Pancreas (tissue), 10 donors: ENCODE measurements around the gene TBC1D26. TPM values are rescaled to one million over a fixed set of nuclear protein-coding genes. Genes with fewer than 3 reads are reported as not detected.
"Not testable (repeated sequence)": the region's sequence is repeated elsewhere in the genome, so short reads cannot be mapped to it uniquely, and the experiment has no call there.

Experiments used
- ATAC-seq, 4 donors: fragments of 200-7000 bp; cut with Tn5 transposase; one replicate each; pipeline versions ENCODE4 v1.8.0 to v1.9.1; 2020; ENCODE audit warnings: mild to moderate bottlenecking in 4 of 4, moderate library complexity in 4 of 4
- DNase-seq, 6 donors: peaks; one replicate each; pipeline ENCODE4 v3.0.0-alpha.2; 2020
- FAIRE-seq: peaks from 2 replicates; lab custom pipeline; 2012; peaks lifted over from hg19 to GRCh38; lab: Jason Lieb, UNC
- H3K27ac ChIP-seq, 4 donors: fragments of 200-600 bp; sonication (generic); 1 replicate in 3 of 4; 2 replicates in 1 of 4; pipeline versions ENCODE4 v1.5.0 to v1.8.0; 2020
- H3K27me3 ChIP-seq, 4 donors: fragments of 200-600 bp; one replicate each; pipeline ENCODE4 v1.8.0; 2021
- H3K36me3 ChIP-seq, 3 donors: fragments of 200-600 bp; sonication (generic) in 1 of 3; one replicate each; pipeline versions ENCODE4 v1.5.0 to v1.8.0; 2020 to 2021
- H3K4me1 ChIP-seq, 3 donors: fragments of 200-600 bp; one replicate each; pipeline ENCODE4 v1.8.0; 2021
- H3K4me3 ChIP-seq, 4 donors: fragments of 200-600 bp; sonication (generic) in 2 of 4; one replicate each; pipeline versions ENCODE4 v1.5.0 to v1.8.0; 2020 to 2021
- H3K9me3 ChIP-seq, 4 donors: fragments of 200-600 bp; one replicate each; pipeline ENCODE4 v1.8.0; 2021
- WGBS, 2 donors: extraction: QIAGEN DNeasy Blood & Tissue Kit; methylation state at CpG; one replicate each; pipeline ENCODE4 v1.1.7; 2013; 5-methylcytosine and 5-hydroxymethylcytosine counted together
- intact Hi-C, 3 donors: fragments of 100-400 bp; cut with DNase I; formaldehyde crosslinking; loops; one replicate each; pipeline versions ENCODE4 v1.11.1 to v1.14.2; 2022
- polyA plus RNA-seq, 2 donors: library from polyadenylated mRNA; stranded (reverse); fragments of 200-250 nt; gene quantifications; one replicate each; pipeline ENCODE4 v1.2.3, GENCODE V29; 2013
- total RNA-seq, 6 donors: library from RNA; stranded (reverse); fragmentation: NEBNext Ultra II Directional in 4 of 6; extraction: Animal tissue kit (Norgen Biotek cat#: 25700) in 4 of 6; gene quantifications; one replicate each; pipeline versions ENCODE4 v1.2.1 to v1.2.4, GENCODE V29; 2021 to 2023
- TF ChIP-seq, protein P1 (sequence below), 4 donors: fragments of 200-600 bp; sonication (generic) in 3 of 4; IDR thresholded peaks; one replicate each; pipeline versions ENCODE4 v1.5.0 to v1.8.0; 2021; ENCODE audit warnings: antibody characterized with exemption in 4 of 4
- donor health status: healthy with polysubstance abuse.
- donor health status: DM: no; HTN: no; CAD: no; lungs with moderate emphysema.
- donor health status: DM: no; HTN: no; CAD: no.
- donor health status: control.
- donor health status: control.
- donor health status: Bipolar disorder and iron deficiency.
- donor health status: DM: yes; HTN: yes; CAD: no.
- donor health status: DM: no; HTN: no; CAD: no.
- donor health status: DM: no; HTN: no; CAD: no.
- donor health status: DM: yes; HTN: yes; CAD: no.

TBC1D26 gene
- total and polyA plus RNA-seq, 8 donors, result 0.38 TPM; not detected in 7

DNA sequence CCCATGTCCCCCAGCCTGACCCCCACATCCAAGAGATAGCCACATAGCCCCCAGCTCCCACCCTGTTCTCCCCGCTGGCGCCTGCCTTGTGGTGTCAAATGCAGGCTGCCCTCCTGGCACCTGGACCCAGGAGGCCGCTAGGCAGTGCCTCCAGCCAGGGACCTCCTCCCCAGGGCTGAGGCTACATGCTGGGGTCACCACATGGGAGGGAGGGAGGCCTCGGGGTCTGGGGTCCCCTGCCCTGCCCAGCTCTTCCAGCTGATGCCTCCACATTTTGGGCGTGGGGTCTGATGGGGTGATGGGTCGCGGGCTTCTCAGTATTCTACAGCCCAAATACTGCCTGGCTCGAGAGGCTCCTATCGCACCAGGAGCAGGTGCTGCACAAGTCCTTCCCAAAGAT lies 9.5 kb downstream of the TBC1D26 start:
- no peaks in the 10 kb centered on the region for H3K4me1 ChIP-seq
- no peak overlapping the region for H3K4me3 ChIP-seq
- ATAC-seq (no peak), DNase-seq (peak in 1 of 6 donors; percentile 41), FAIRE-seq (no peak)
- TF ChIP-seq, protein P1, sequence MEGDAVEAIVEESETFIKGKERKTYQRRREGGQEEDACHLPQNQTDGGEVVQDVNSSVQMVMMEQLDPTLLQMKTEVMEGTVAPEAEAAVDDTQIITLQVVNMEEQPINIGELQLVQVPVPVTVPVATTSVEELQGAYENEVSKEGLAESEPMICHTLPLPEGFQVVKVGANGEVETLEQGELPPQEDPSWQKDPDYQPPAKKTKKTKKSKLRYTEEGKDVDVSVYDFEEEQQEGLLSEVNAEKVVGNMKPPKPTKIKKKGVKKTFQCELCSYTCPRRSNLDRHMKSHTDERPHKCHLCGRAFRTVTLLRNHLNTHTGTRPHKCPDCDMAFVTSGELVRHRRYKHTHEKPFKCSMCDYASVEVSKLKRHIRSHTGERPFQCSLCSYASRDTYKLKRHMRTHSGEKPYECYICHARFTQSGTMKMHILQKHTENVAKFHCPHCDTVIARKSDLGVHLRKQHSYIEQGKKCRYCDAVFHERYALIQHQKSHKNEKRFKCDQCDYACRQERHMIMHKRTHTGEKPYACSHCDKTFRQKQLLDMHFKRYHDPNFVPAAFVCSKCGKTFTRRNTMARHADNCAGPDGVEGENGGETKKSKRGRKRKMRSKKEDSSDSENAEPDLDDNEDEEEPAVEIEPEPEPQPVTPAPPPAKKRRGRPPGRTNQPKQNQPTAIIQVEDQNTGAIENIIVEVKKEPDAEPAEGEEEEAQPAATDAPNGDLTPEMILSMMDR (IDR thresholded peaks at IDR 0.05), result no peak
- intact Hi-C loops, result no loop called here
- no peaks in the 10 kb centered on the region for H3K36me3 ChIP-seq
- no peaks in the 10 kb centered on the region for H3K27me3 ChIP-seq
- no peak overlapping the region for H3K27ac ChIP-seq
- 88% methylated on average over 9 of the region's 9 CpGs for WGBS, 2 donors
- no peaks in the 10 kb centered on the region for H3K9me3 ChIP-seq

- Histone ChIP-seq H3K27ac (no peak overlapping the region), H3K4me3 (no peak overlapping the region), H3K9me3 (no peaks in the 10 kb centered on the region), H3K27me3 (no peaks in the 10 kb centered on the region), H3K4me1 (no peaks in the 10 kb centered on the region), H3K36me3 (no peaks in the 10 kb centered on the region)
- TF ChIP-seq, protein P1 (IDR thresholded peaks at IDR 0.05), result no peak
- 81 to 88% methylated on average over 14 to 15 of the region's 15 CpGs for WGBS, 2 donors
- intact Hi-C loops, result no loop called here
- no peak for ATAC-seq
- peak in 2 of 6 donors; percentile 17 to 59 for DNase-seq
- no peak for FAIRE-seq
These were observed 10.1 kb downstream of the TBC1D26 start for GRCh38 chr17:15742051-15742795.

- Histone ChIP-seq H3K9me3 (no peaks in the 10 kb centered on the region), H3K4me3 (no peak overlapping the region), H3K36me3 (no peaks in the 10 kb centered on the region), H3K4me1 (no peaks in the 10 kb centered on the region), H3K27ac (no peak overlapping the region), H3K27me3 (no peaks in the 10 kb centered on the region)
- FAIRE-seq (no peak), DNase-seq (peak in 1 of 6 donors; percentile 36), ATAC-seq (no peak)
- TF ChIP-seq, protein P1 (IDR thresholded peaks at IDR 0.05), result no peak
- WGBS, 2 donors, result 79 to 89% methylated on average over 7 of the region's 7 CpGs
- intact Hi-C loops, result no loop called here
These were observed 10.8 kb downstream of the TBC1D26 start for GRCh38 chr17:15742921-15743320.

DNA sequence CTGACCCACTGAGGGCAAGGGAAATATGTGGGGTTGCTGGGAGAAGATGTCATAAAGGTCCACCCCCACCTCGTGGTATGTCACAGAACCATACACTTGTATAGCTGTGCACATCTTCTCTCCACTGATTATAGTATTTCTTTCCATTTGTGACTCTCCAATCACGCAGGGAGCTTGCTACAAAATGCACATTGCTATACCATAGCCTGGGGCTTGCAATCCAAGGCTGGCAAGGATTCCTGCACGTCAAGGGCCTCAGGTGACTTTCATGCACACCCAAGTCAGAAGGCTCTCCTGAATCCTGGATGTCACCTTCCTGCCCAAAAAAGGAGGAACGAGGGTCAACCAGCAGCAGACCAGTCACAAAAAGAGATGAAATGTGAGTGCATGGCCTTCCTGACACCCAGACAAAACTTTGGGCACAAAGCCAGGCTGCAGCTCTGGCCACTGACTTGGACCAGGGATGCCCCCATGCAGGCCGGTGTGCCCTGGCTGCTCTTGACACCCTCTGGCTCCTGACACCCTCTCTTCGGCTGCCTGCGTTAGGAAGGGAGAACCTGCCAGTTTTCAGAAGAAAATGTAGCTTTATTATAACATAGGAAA lies 12.1 kb downstream of the TBC1D26 start:
- TF ChIP-seq, protein P1 (IDR thresholded peaks at IDR 0.05), result no peak
- Histone ChIP-seq H3K27me3 (no peaks in the 10 kb centered on the region), H3K36me3 (no peaks in the 10 kb centered on the region), H3K9me3 (no peaks in the 10 kb centered on the region), H3K4me3 (no peak overlapping the region), H3K27ac (no peak overlapping the region), H3K4me1 (no peaks in the 10 kb centered on the region)
- intact Hi-C loops, result no loop called here
- DNase-seq (no peak), FAIRE-seq (no peak), ATAC-seq (no peak)
- WGBS, 2 donors, result 70 to 74% methylated on average over 7 of the region's 7 CpGs

- ATAC-seq (no peak), DNase-seq (no peak), FAIRE-seq (no peak)
- Histone ChIP-seq H3K27me3 (no peaks in the 10 kb centered on the region), H3K27ac (no peak overlapping the region), H3K4me1 (no peaks in the 10 kb centered on the region), H3K4me3 (no peak overlapping the region), H3K36me3 (no peaks in the 10 kb centered on the region), H3K9me3 (no peaks in the 10 kb centered on the region)
- 49 to 50% methylated on average over 2 of the region's 2 CpGs for WGBS, 2 donors
- TF ChIP-seq, protein P1 (IDR thresholded peaks at IDR 0.05), result no peak
- intact Hi-C loops, result no loop called here
These were observed 12.8 kb downstream of the TBC1D26 start for GRCh38 chr17:15744885-15745284.

DNA sequence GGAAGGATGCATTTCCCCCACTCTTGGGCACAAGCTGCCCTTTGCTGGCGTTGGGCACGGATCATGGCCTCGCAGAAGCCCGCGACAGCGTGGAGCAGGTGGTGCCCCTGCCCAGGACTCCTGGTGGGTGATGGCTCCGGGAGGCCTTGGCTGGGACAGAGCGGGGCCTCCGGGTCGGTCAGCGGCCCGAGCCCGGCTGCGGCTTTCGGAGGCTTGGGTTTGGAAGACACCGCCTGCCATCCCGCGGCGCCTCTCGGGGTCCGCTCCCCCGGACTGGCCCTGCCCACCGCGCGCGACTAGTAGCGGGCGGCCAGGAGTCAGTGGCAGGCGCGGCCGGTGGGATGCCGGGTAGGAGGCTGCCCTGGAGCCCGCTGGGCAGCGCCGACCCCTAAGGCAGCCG lies 17.3 kb downstream of the TBC1D26 start:
- ATAC-seq, FAIRE-seq, H3K4me3 ChIP-seq, intact Hi-C loops, H3K27ac ChIP-seq, H3K4me1 ChIP-seq, DNase-seq, H3K36me3 ChIP-seq, H3K27me3 ChIP-seq, H3K9me3 ChIP-seq: not testable (repeated sequence)
- 3 to 9% methylated on average over 19 to 30 of the region's 36 CpGs for WGBS, 2 donors

DNA sequence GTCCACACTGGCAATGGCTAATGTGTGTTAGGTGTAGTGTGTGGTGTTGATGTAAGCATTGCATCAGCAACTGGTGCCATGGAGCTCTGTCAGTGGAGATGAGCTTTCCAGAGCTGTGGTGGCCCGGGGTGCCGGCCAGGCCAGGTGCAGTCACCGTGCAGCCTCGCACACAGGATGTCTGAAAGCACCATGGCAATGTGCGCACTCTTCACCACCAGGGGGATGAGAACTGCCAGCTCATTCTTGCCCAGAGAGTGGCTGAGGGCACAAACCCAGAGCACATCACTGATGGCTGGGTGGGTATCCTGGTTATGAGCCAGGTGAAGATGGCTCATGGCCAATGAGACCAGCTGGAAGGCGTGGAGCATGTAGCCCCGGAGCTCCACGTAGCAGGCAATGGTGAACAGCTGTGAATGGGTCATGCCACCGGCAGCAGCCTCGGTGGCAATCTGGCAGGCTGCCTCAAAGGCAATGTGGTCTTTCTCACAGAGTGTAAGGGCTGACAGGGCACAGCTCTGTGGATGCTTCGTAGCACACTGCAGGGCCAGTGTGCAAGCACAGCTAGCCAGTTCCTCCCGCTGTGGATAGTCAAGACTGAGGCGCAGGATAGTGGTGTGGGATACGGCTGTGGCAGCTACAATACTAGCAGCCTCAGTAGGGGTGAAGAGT lies 36.9 kb downstream of the TBC1D26 start:
- FAIRE-seq, DNase-seq, H3K27me3 ChIP-seq, intact Hi-C loops, H3K36me3 ChIP-seq, H3K4me1 ChIP-seq, H3K4me3 ChIP-seq, H3K27ac ChIP-seq, H3K9me3 ChIP-seq: not testable (repeated sequence)
- WGBS, 2 donors, result 67 to 69% methylated on average over 7 to 8 of the region's 14 CpGs
- ATAC-seq, result peak in 1 of 4 donors; percentile 22
